NCI-H2081 treated with DMSO at 0.1 percent for 48 hours (cell line): Measurements from ENCODE around the gene SLC6A6.
"Not testable (repeated sequence)": the region's sequence is repeated elsewhere in the genome, so short reads cannot be mapped to it uniquely, and the experiment has no call there.

Experiments used
- DNase-seq: peaks from one replicate; lab custom pipeline; 2025; lab: John Stamatoyannopoulos, UW

The SLC6A6 gene

GRCh38 chr3:14437705-14438104 lies 35.3 kb downstream of the SLC6A6 start:
- DNase-seq, result not testable (repeated sequence)

- no peak for DNase-seq
Measured at GRCh38 chr3:14438262-14438661, 35.9 kb downstream of the SLC6A6 start.

- DNase-seq, result no peak
Measured at GRCh38 chr3:14438929-14439328, 36.5 kb downstream of the SLC6A6 start.

GRCh38 chr3:14439501-14440167 lies 37.2 kb downstream of the SLC6A6 start:
- peak; percentile 74 for DNase-seq

- DNase-seq, result no peak
Measured at GRCh38 chr3:14440168-14440518, 37.7 kb downstream of the SLC6A6 start.

- DNase-seq, result no peak
Measured at GRCh38 chr3:14440531-14441239, 38.3 kb downstream of the SLC6A6 start.

- DNase-seq, result no peak
Measured at GRCh38 chr3:14441240-14441919, 39.0 kb downstream of the SLC6A6 start.

GRCh38 chr3:14441920-14442300 lies 39.5 kb downstream of the SLC6A6 start:
- DNase-seq, result no peak

GRCh38 chr3:14444380-14444779 lies 42.0 kb downstream of the SLC6A6 start:
- no peak for DNase-seq

GRCh38 chr3:14445773-14446172 lies 43.4 kb downstream of the SLC6A6 start:
- DNase-seq, result no peak

GRCh38 chr3:14446988-14447570 lies 44.7 kb downstream of the SLC6A6 start:
- DNase-seq, result no peak

GRCh38 chr3:14448063-14448462 lies 45.7 kb downstream of the SLC6A6 start:
- no peak for DNase-seq

GRCh38 chr3:14448756-14449727 lies 46.6 kb downstream of the SLC6A6 start:
- DNase-seq, result no peak

GRCh38 chr3:14450506-14450905 lies 48.1 kb downstream of the SLC6A6 start:
- DNase-seq, result no peak

- no peak for DNase-seq
Measured at GRCh38 chr3:14450922-14451606, 48.7 kb downstream of the SLC6A6 start.

GRCh38 chr3:14451844-14452739 lies 49.7 kb downstream of the SLC6A6 start:
- no peak for DNase-seq

GRCh38 chr3:14452740-14453710 lies 50.6 kb downstream of the SLC6A6 start:
- DNase-seq, result peak; percentile 84

- DNase-seq, result no peak
Measured at GRCh38 chr3:14453876-14454638, 51.7 kb downstream of the SLC6A6 start.
